ENCODE data around the gene POLE3.
"Not testable (repeated sequence)": the region's sequence is repeated elsewhere in the genome, so short reads cannot be mapped to it uniquely, and the experiment has no call there.

POLE3 gene

DNA sequence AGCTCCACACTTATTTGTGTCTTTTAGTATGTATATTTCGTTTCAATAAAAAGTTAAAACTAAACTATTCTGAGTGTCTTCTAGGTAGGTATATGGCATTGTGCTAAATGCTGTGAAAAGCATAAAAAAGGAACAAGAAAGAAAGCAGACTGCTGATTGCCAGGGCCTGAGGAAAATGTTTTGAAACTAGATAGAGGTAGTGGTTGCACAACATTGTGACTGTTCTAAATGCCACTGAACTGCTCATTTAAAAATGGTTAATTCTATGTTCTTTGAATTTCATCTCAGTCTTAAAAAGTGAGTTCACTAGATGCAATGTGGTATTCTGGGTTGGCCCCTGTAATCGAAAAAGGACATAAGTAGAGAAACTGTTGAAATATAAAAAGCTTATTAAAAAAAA is 6.8 kb downstream of the POLE3 start:
- DNase-seq, result peak; percentile 51 to 84 (median 68)

DNA sequence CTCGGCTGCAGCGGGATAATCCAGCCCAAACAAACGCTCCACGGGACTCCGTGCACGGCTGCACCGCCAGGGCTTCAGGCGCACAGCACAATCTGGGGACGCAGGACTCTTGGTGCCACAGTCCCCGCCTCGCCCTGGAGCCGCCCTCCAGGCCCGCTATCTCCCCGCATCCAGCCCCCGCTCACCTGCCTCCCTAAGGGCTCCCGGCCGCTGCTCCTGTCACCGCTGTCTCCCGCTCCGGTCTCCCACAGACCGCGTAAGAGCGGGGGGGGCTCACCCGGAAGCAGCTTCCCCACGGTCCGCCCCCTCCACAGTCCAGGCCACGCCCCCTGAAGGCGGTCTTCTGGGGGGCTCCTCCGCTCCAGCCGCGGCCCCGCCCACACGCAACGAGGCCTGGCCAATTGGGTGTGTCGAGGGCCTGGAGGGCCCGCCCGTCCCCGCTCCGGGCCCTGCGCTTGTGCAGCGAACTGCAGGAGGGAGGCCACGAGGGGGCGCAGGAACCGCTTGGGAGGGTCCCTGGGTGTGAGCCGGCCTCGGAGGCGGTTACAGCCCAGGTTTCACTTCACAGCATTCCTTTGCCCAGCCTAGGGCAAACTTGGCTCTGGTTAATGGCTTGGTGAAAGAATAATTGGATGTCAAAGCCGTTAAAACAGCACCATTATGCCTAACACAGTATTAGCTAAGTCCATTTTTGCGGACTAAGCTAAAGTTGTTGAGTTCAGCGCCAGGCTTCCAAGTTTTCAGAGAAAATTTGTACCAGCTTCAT is 9.3 kb downstream of the POLE3 start, which contains the start of gene ALAD:
ALAD (minus strand) TSS at position 258 of the 766 bp plus-strand sequence. CDS start 7,725 bp downstream, outside the sequence.
- peak; percentile 100 for DNase-seq

DNA sequence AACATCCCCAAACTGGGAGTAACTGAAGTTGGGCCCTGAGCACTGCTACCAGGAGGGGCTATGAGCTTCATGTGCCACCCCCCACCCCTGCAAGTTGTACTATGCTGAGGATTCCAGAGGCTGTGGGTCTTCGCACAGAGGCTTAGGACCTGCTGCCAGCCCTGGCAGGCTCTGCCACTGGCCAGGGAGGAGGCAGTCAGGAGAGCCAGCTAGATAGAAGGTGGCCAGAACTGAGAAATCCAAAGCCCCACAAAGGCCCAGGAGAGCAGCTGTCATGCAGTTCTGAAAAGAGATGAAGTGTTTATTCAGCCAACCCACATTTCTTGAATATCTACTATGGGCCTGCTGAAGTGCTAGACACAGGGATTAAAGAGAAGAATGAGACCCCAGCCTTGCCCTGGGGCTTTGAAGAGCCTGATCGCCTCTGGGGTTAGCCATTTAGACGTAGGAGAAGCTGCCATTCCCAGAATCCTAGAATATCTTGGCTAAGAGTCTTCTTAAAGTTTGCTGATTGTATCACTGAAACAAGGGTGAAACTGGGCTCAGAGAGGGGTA is 10.8 kb downstream of the POLE3 start:
- DNase-seq, result no peak

GRCh38 chr9:113398796-113399195 is 11.7 kb downstream of the POLE3 start:
- DNase-seq, result no peak

- DNase-seq, result no peak
Measured at GRCh38 chr9:113397203-113397631, 13.3 kb downstream of the POLE3 start.

- no peak for DNase-seq
Measured at GRCh38 chr9:113395000-113395861, 15.2 kb downstream of the POLE3 start.

DNA sequence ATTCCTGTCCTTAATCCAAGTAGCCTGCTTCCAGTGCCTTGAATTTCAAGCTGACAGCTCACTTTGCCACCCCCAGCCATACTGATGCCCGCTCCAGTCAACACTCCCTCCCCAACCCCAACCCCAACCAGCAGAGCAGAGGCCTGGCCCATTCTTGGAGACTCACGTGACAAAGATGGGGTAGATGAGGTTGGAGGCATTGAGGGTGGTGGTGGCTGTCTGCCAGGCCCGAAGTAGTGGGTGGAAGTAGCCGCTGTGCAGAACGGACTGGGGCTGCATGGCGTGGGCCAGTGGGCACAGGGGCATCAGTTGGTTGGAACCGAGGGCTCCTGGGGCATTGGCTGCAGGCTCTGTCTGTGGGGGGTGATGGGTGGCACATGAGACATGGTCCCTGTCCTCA is 17.2 kb downstream of the POLE3 start:
- no peak for DNase-seq

GRCh38 chr9:113391917-113392316 is 18.6 kb downstream of the POLE3 start:
- no peak for DNase-seq

DNA sequence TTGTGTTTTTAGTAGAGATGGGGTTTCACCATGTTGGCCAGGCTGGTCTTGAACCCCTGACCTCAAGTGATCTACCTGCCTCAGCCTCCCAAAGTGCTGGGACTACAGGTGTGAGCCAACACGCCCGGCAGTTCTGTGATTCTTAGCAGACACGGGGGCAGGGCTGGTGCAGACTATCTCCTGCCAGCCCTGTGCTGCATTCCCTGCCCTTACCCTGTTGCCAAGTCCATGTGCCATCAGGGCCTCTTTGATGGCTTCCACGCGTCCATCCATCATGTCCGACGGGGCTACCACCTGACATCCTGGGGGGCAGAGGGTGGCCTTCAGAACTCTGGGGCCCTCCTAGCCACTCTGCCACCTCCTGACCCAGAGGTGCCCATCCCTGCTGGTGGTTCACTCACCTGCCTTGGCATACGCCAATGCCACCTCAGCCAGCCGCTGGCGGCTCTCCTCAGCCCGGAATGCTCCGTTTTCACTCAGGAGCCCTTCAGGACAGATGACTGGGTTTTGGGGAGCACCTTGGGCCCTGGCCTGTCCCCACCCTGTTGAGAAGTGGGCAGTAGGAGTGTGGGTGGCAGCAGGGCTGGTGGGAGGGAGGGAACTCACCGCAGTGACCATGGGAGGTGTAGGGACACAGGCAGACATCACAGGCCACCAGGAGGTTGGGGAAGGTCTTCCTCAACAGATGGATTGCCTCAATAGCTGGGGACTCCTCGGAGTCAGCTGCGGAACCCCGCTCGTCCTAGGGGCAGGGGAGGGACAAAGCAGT is 20.1 kb downstream of the POLE3 start:
- no peak for DNase-seq

DNA sequence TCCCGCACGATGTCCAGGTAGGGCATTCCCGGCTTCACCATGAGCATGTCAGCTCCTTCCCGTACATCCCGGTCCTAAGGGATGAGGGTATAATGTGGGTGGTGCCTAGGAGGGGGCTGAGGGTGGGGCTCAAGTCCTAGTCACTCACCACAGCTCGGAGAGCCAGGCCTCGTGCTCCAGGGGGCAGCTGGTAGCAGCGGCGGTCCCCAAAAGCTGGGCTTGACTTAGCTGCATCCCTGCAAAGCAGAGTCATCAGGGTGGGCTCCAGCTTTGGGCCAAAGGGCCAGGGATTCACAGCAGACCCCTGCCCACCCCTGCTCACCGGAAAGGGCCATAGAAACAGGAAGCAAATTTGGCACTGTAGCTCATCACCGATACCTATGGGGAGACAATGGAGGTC is 21.0 kb downstream of the POLE3 start:
- DNase-seq, result no peak

- DNase-seq, result no peak
Measured at GRCh38 chr9:113388833-113389232, 21.6 kb downstream of the POLE3 start.

DNA sequence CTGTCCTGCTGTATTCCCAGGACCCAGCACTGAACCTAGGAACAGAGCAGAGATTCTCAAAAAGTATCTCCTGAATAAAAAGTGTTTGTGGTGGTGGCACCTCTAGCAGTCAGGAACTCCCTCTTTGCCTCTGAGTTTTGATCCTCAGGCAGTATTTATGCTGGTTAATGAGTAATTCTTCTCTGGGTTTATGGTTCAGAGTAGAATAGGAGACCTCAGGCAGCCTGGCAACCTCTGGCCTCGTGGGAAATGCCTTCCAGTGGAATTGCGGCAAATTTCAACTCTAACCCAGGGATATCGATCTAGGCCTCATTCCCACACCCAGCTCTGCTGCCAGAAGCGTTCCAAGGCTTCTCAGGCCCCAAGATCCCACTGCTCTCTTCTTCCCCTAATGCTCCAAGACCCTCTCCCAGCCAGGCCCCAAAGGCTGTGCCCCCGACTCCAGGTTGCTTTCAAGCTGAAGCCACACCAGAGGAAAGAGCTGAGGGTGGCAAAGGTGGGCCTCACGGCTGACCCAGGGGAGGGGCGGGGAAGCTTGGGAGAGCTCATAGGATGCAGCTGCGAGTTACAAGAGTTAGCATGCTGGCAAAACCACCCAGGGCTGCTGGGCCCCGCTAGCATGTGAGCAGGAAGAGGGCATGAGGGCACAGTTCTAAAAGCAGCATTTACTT is 22.8 kb downstream of the POLE3 start:
- no peak for DNase-seq

DNA sequence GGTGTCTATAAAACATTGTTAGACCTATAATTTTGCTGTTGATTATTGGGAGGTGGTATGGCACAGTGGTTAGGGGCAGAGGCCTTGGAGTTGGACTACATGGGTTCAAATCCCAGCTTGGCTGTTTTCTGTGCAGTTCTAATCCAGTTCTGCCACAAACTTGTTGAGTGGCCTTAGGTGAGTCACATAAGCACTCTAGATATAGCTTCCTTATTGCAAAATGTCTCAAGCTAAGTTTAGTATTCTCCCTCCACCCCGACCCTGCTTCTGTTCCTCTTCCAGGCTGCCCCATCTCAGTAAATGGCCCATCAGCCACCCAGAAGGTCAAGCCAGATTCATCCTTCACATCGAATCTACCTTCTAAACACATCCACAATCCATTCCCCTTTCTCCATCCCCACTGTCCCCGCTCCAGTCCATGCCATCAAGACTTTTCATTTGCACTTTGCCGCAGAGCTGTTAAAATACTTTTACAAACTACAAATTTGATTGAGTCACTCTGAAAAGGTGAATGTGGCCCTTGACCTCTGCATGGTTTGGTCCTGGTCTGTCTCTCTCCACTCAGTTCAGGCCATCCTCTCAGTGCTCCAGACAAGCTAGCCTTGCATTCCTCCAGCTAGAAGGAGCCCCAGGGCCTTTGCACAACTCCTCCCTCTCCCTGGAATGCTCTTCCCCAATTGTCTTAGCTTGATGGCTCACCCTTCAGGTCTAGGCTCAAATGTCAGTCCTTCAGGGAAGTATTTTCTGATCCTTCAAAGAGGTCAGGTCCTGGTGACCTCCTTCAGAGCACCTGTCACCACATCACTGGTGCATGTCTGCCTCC is 23.7 kb downstream of the POLE3 start:
- DNase-seq, result peak in 2 of 4 experiments; percentile 40 to 47

DNA sequence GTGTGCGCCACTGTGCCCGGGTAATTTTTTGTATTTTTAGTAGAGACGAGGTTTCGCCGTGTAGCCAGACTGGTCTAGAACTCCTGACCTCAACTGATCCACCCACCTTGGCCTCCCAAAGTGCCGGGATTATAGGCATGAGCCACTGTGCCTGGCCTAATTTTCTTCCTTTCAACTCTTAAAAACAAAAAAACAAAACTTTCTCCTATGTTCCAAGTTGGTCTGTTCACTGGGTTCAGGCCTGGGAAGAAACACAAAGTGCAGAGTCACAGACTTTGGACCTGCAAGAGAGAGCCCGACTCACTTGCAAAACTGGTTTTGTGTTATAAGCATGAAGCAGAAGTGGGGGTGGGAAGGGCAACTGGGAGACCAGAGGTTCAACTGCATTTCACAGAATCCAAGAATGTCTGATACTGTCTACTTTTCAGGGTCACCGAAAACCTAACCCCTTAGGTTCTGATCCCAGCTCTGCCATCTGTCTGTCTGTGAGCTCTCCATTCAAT is 28.5 kb downstream of the POLE3 start:
- DNase-seq, result peak in 3 of 4 experiments; percentile 11 to 23 (median 16)

DNA sequence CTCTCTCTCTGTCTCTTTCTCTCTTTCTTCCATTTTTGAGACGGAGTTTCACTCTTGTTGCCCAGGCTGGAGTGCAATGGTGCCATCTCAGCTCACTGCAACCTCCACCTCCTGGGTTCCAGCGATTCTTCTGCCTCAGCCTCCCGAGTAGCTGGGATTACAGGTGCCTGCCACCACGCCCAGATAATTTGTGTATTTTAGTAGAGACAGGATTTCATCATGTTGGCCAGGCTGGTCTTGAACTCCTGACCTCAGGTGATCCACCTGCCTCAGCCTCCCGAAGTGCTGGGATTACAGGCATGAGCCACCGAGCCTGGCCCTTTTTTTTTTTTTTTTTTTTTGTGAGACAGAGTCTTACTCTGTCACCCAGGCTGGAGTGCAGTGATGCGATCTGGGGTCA is 29.0 kb downstream of the POLE3 start:
- DNase-seq, result not testable (repeated sequence)

- no peak for DNase-seq
Measured at GRCh38 chr9:113380869-113381378, 29.6 kb downstream of the POLE3 start.

GRCh38 chr9:113379829-113380210 is 30.7 kb downstream of the POLE3 start:
- not testable (repeated sequence) for DNase-seq

DNA sequence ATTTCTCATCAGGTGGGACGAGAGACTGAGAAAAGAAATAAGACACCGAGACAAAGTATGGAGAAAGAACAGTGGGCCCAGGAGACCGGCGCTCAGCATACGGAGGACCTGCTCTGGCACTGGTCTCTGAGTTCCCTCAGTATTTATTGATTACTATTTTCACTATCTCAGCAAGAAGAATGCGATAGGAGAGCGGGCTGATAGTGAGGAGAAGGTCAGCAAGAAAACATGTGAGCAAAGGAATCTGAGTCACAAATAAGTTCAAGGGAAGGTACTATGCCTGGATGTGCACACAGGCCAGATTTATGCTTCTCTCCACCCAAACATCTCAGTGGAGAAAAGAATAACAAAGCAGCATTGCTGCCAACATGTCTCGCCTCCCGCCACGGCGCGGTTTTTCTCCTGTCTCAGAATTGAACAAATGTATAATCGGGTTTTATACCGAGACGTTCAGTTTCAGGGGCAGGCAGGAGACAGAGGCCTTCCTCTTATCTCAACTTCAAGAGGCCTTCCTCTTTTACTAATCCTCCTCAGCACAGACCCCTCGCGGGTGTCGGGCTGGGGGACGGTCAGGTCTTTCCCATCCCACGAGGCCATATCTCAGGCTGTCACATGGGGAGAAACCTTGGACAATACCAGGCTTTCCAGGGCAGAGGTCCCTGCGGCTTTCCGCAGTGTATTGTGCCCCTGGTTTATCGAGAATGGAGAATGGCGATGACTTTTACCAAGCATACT is 31.2 kb downstream of the POLE3 start:
- not testable (repeated sequence) for DNase-seq

- peak; percentile 76 to 91 (median 80) for DNase-seq
Measured at GRCh38 chr9:113376634-113377567, 33.6 kb downstream of the POLE3 start, which contains the start of gene HDHD3. Gene HDHD3 (minus strand): TSS chr9:113376986. CDS start chr9:113374354, 2,632 bp downstream.
